Measurements from ENCODE around the gene ZBTB26. TPM values are rescaled to one million over a fixed set of nuclear protein-coding genes. Genes with fewer than 3 reads are reported as not detected.

The ZBTB26 gene
- total RNA-seq, 1 experiment from 2014 or later: 4.5 TPM

- ATAC-seq (no peak), DNase-seq (ENCODE audit: low read depth, low spot score) (no peak)
- H3K27me3 ChIP-seq (ENCODE audit: control insufficient read depth, insufficient read depth, low read length): no peaks in the 10 kb centered on the region
- no peak for TF ChIP-seq REST (IDR thresholded peaks at IDR 0.05; ENCODE audit: insufficient read depth in 1 of 2, low read depth in 2 of 2, low read length in 1 of 2)
- no peak for TF ChIP-seq TCF7L2 (IDR thresholded peaks at IDR 0.05; ENCODE audit: low read depth, low read length)
- no peak for TF ChIP-seq SIN3A (IDR thresholded peaks at IDR 0.05; ENCODE audit: borderline replicate concordance, insufficient read depth, low read depth, low read length)
- no peak for TF ChIP-seq CTCF (IDR thresholded peaks at IDR 0.05)
- TF ChIP-seq POLR2AphosphoS5 (IDR thresholded peaks at IDR 0.05; ENCODE audit: low read depth, low read length): no peak
- ChIA-PET POLR2A (no interaction called here), CTCF (no interaction called here)
- H3K9me3 ChIP-seq (ENCODE audit: control insufficient read depth, insufficient read depth, low read depth, low read length): no peaks in the 10 kb centered on the region
- BruUV-seq (replicated peaks): no TSS peak
- H3K27ac ChIP-seq (ENCODE audit: low read length): peak overlapping the region; percentile 95
- H3K4me3 ChIP-seq (ENCODE audit: low read depth in 2 of 2, low read length in 2 of 2): peak overlapping the region; percentile 87 to 92
- H3K4me1 ChIP-seq (ENCODE audit: control insufficient read depth, insufficient read depth, low read length): peaks cover 7% of the 10 kb centered on the region; the same call in 1 of the 2 replicates
- in situ Hi-C loops (cut with HindIII; ENCODE audit: low pct_unique_long_range_greater_than_20kb, low sequenced_read_pairs): no loop called here
- peaks cover 9% of the 10 kb centered on the region for H3K36me3 ChIP-seq (ENCODE audit: control insufficient read depth, insufficient read depth, low read length)
- intact Hi-C loops (cut with micrococcal nuclease; ENCODE audit: unreplicated experiment): no loop called here
These were observed 629 bp downstream of the ZBTB26 start for GRCh38 chr9:122930541-122931225.

- ATAC-seq (no peak), DNase-seq (ENCODE audit: low read depth, low spot score) (no peak)
- Histone ChIP-seq H3K4me3 (ENCODE audit: low read depth in 2 of 2, low read length in 2 of 2) (peak overlapping the region in 1 of 2 experiments; percentile 92; a peak in 3 of 4 replicates), H3K27ac (ENCODE audit: low read length) (peak overlapping the region; percentile 95; the same call in 1 of the 2 replicates), H3K9me3 (ENCODE audit: control insufficient read depth, insufficient read depth, low read depth, low read length) (no peaks in the 10 kb centered on the region), H3K36me3 (ENCODE audit: control insufficient read depth, insufficient read depth, low read length) (peaks cover 9% of the 10 kb centered on the region), H3K27me3 (ENCODE audit: control insufficient read depth, insufficient read depth, low read length) (no peaks in the 10 kb centered on the region), H3K4me1 (ENCODE audit: control insufficient read depth, insufficient read depth, low read length) (peaks cover 7% of the 10 kb centered on the region; the same call in 1 of the 2 replicates)
- ChIA-PET POLR2A (interaction anchor here (1.2 kb wide), 1 partner anchor 11 kb away, joined by 3 read pairs; no protein-coding TSS in a partner anchor), CTCF (no interaction called here)
- intact Hi-C loops (cut with micrococcal nuclease; ENCODE audit: unreplicated experiment): no loop called here
- TF ChIP-seq REST (IDR thresholded peaks at IDR 0.05; ENCODE audit: insufficient read depth in 1 of 2, low read depth in 2 of 2, low read length in 1 of 2): no peak
- TF ChIP-seq POLR2AphosphoS5 (IDR thresholded peaks at IDR 0.05; ENCODE audit: low read depth, low read length): no peak
- TF ChIP-seq CTCF (IDR thresholded peaks at IDR 0.05): no peak
- TF ChIP-seq TCF7L2 (IDR thresholded peaks at IDR 0.05; ENCODE audit: low read depth, low read length): no peak
- TF ChIP-seq SIN3A (IDR thresholded peaks at IDR 0.05; ENCODE audit: borderline replicate concordance, insufficient read depth, low read depth, low read length): no peak
- in situ Hi-C loops (cut with HindIII; ENCODE audit: low pct_unique_long_range_greater_than_20kb, low sequenced_read_pairs): no loop called here
- TSS peak; percentile 78 for BruUV-seq (replicated peaks)
These were observed 1.4 kb downstream of the ZBTB26 start for GRCh38 chr9:122929796-122930354.
